ENCODE results near the gene KCNQ5. TPM values are rescaled to one million over a fixed set of nuclear protein-coding genes. Genes with fewer than 3 reads are reported as not detected.
"Not testable (repeated sequence)": the region's sequence is repeated elsewhere in the genome, so short reads cannot be mapped to it uniquely, and the experiment has no call there.

Gene KCNQ5
- total RNA-seq (2014; rRNA removed; shearing (Covaris generic)) = 1.4 and 2.1 TPM in 2 replicates

GRCh38 chr6:72621291-72622093 is at the start of gene KCNQ5:
KCNQ5 (plus strand) TSS chr6:72622064.
- DNase-seq (ENCODE audit: low spot score) = no peak

GRCh38 chr6:72579865-72580264 is 42.0 kb upstream of the KCNQ5 start:
- DNase-seq (ENCODE audit: low spot score) = no peak

GRCh38 chr6:72580281-72580940 is 41.5 kb upstream of the KCNQ5 start:
- peak; percentile 82 for DNase-seq (ENCODE audit: low spot score)

- not testable (repeated sequence) for DNase-seq (ENCODE audit: low spot score)
Observed at GRCh38 chr6:72580950-72581349, 40.9 kb upstream of the KCNQ5 start.

GRCh38 chr6:72588155-72588554 is 33.7 kb upstream of the KCNQ5 start:
- no peak for DNase-seq (ENCODE audit: low spot score)

GRCh38 chr6:72589096-72589495 is 32.8 kb upstream of the KCNQ5 start:
- no peak for DNase-seq (ENCODE audit: low spot score)

- no peak for DNase-seq (ENCODE audit: low spot score)
Observed at GRCh38 chr6:72595812-72596211, 26.1 kb upstream of the KCNQ5 start.

GRCh38 chr6:72616406-72617015 is 5.4 kb upstream of the KCNQ5 start:
- DNase-seq (ENCODE audit: low spot score) = peak; percentile 38

- DNase-seq (ENCODE audit: low spot score) = no peak
Observed at GRCh38 chr6:72617721-72618120, 4.1 kb upstream of the KCNQ5 start.

GRCh38 chr6:72619883-72620696 is 1.8 kb upstream of the KCNQ5 start:
- DNase-seq (ENCODE audit: low spot score) = peak; percentile 15

- DNase-seq (ENCODE audit: low spot score) = no peak
Observed at GRCh38 chr6:72620871-72621290, 983 bp upstream of the KCNQ5 start.

- peak; percentile 25 for DNase-seq (ENCODE audit: low spot score)
Observed at GRCh38 chr6:72622094-72622940, 453 bp downstream of the KCNQ5 start.

GRCh38 chr6:72623808-72624207 is 1.9 kb downstream of the KCNQ5 start:
- DNase-seq (ENCODE audit: low spot score) = no peak

- DNase-seq (ENCODE audit: low spot score) = peak; percentile 43
Observed at GRCh38 chr6:72624557-72625160, 2.8 kb downstream of the KCNQ5 start.

GRCh38 chr6:72626126-72626525 is 4.3 kb downstream of the KCNQ5 start:
- no peak for DNase-seq (ENCODE audit: low spot score)

- DNase-seq (ENCODE audit: low spot score) = no peak
Observed at GRCh38 chr6:72627539-72627938, 5.7 kb downstream of the KCNQ5 start.

- no peak for DNase-seq (ENCODE audit: low spot score)
Observed at GRCh38 chr6:72631480-72631879, 9.6 kb downstream of the KCNQ5 start.

GRCh38 chr6:72635636-72636035 is 13.8 kb downstream of the KCNQ5 start:
- no peak for DNase-seq (ENCODE audit: low spot score)

- DNase-seq (ENCODE audit: low spot score) = no peak
Observed at GRCh38 chr6:72636215-72636614, 14.4 kb downstream of the KCNQ5 start.

GRCh38 chr6:72636786-72637185 is 14.9 kb downstream of the KCNQ5 start:
- DNase-seq (ENCODE audit: low spot score) = no peak
